SJCRH30 (cell line): Measurements from ENCODE around the gene DCTN2. TPM values are rescaled to one million over a fixed set of nuclear protein-coding genes. Genes with fewer than 3 reads are reported as not detected.
A peak's percentile ranks its signal among the peaks of the same experiment; 100 is the strongest.

Experiments
- DNase-seq, 2 experiments: peaks; one replicate each; pipeline ENCODE4 v3.0.0-alpha.2; 2015 to 2020
- H3K27ac ChIP-seq: fragments of 250-450 bp; sonication (Bioruptor Pico); 2 replicates; pipeline ENCODE4 v1.5.1; 2020; ENCODE audit warnings: mild to moderate bottlenecking, moderate library complexity
- H3K27me3 ChIP-seq: fragments of 250-450 bp; sonication (Bioruptor Pico); 2 replicates; pipeline ENCODE4 v1.5.1; 2020; ENCODE audit warnings: mild to moderate bottlenecking, moderate library complexity
- H3K36me3 ChIP-seq: fragments of 250-450 bp; sonication (Bioruptor Pico); 2 replicates; pipeline ENCODE4 v1.5.1; 2020; ENCODE audit warnings: mild to moderate bottlenecking, moderate library complexity
- H3K4me1 ChIP-seq: fragments of 250-450 bp; sonication (Bioruptor Pico); 2 replicates; pipeline ENCODE4 v1.5.1; 2020; ENCODE audit warnings: mild to moderate bottlenecking, moderate library complexity
- H3K4me3 ChIP-seq: fragments of 250-450 bp; sonication (Bioruptor Pico); 2 replicates; pipeline ENCODE4 v1.5.1; 2020; ENCODE audit warnings: mild to moderate bottlenecking, moderate library complexity
- H3K9me3 ChIP-seq: fragments of 250-450 bp; sonication (Bioruptor Pico); replicated peaks from 2 replicates; pipeline ENCODE4 v1.5.1; 2020; ENCODE audit warnings: mild to moderate bottlenecking, moderate library complexity
- total RNA-seq: library from RNA; depleted of rRNA; stranded (reverse); fragments of >200 nt; shearing (Covaris generic); gene quantifications from 2 replicates; pipeline ENCODE4 v1.2.3, GENCODE V29; 2014

Gene DCTN2
- total RNA-seq, 1 experiment from 2014 or later, result 83.3 TPM

GRCh38 chr12:57531836-57532235 lies 15.2 kb downstream of the DCTN2 start:
- H3K27ac ChIP-seq, result no peak overlapping the region

GRCh38 chr12:57530396-57531142 lies 16.4 kb downstream of the DCTN2 start:
- Histone ChIP-seq H3K9me3 (no peaks in the 10 kb centered on the region), H3K4me1 (no peaks in the 10 kb centered on the region), H3K36me3 (peaks cover 53% of the 10 kb centered on the region), H3K27me3 (0 out of 2 replicates have a peak, but pooled peaks cover 3% of the 10 kb centered on the region), H3K27ac (no peak overlapping the region), H3K4me3 (no peak overlapping the region)
- DNase-seq, result no peak

More at GRCh38 chr12:57531836-57532235, 15.2 kb downstream of the DCTN2 start:
- Histone ChIP-seq H3K27me3 (peaks cover 15% of the 10 kb centered on the region; the same call in 1 of the 2 replicates), H3K9me3 (no peaks in the 10 kb centered on the region), H3K4me1 (no peaks in the 10 kb centered on the region), H3K36me3 (peaks cover 43% of the 10 kb centered on the region), H3K4me3 (no peak overlapping the region)
- no peak for DNase-seq

- DNase-seq, result no peak
- no peaks in the 10 kb centered on the region for H3K27me3 ChIP-seq
- H3K36me3 ChIP-seq, result peaks cover 59% of the 10 kb centered on the region
These were observed 17.2 kb downstream of the DCTN2 start for GRCh38 chr12:57529831-57530230.

GRCh38 chr12:57528831-57529555 lies 18.0 kb downstream of the DCTN2 start:
- Histone ChIP-seq H3K9me3 (no peaks in the 10 kb centered on the region), H3K4me1 (peaks cover 11% of the 10 kb centered on the region), H3K27me3 (no peaks in the 10 kb centered on the region), H3K4me3 (no peak overlapping the region), H3K36me3 (peaks cover 59% of the 10 kb centered on the region), H3K27ac (no peak overlapping the region)
- DNase-seq, result no peak

More at GRCh38 chr12:57529831-57530230, 17.2 kb downstream of the DCTN2 start:
- Histone ChIP-seq H3K4me3 (no peak overlapping the region), H3K9me3 (no peaks in the 10 kb centered on the region), H3K27ac (no peak overlapping the region), H3K4me1 (peaks cover 3% of the 10 kb centered on the region)

- DNase-seq, result no peak
- Histone ChIP-seq H3K27me3 (no peaks in the 10 kb centered on the region), H3K9me3 (no peaks in the 10 kb centered on the region), H3K4me1 (peaks cover 18% of the 10 kb centered on the region), H3K36me3 (peaks cover 59% of the 10 kb centered on the region), H3K4me3 (no peak overlapping the region), H3K27ac (no peak overlapping the region)
These were observed 18.8 kb downstream of the DCTN2 start for GRCh38 chr12:57528176-57528575.

GRCh38 chr12:57527184-57527583 lies 19.8 kb downstream of the DCTN2 start:
- no peaks in the 10 kb centered on the region for H3K27me3 ChIP-seq
- peaks cover 18% of the 10 kb centered on the region for H3K4me1 ChIP-seq
- no peaks in the 10 kb centered on the region for H3K9me3 ChIP-seq
- H3K27ac ChIP-seq, result no peak overlapping the region
- no peak for DNase-seq
- peaks cover 59% of the 10 kb centered on the region for H3K36me3 ChIP-seq
- H3K4me3 ChIP-seq, result no peak overlapping the region

GRCh38 chr12:57526477-57527126 lies 20.4 kb downstream of the DCTN2 start:
- no peaks in the 10 kb centered on the region for H3K9me3 ChIP-seq
- H3K27ac ChIP-seq, result no peak overlapping the region
- no peak for DNase-seq
- peaks cover 58% of the 10 kb centered on the region for H3K36me3 ChIP-seq
- H3K4me3 ChIP-seq, result no peak overlapping the region
- H3K4me1 ChIP-seq, result peaks cover 24% of the 10 kb centered on the region
- H3K27me3 ChIP-seq, result no peaks in the 10 kb centered on the region

GRCh38 chr12:57525615-57526383 lies 21.2 kb downstream of the DCTN2 start:
- Histone ChIP-seq H3K36me3 (peaks cover 52% of the 10 kb centered on the region), H3K27me3 (no peaks in the 10 kb centered on the region), H3K4me3 (no peak overlapping the region), H3K9me3 (no peaks in the 10 kb centered on the region), H3K4me1 (peaks cover 32% of the 10 kb centered on the region), H3K27ac (no peak overlapping the region)
- DNase-seq, result no peak

GRCh38 chr12:57524814-57525614 lies 22.0 kb downstream of the DCTN2 start:
- Histone ChIP-seq H3K9me3 (no peaks in the 10 kb centered on the region), H3K36me3 (peaks cover 45% of the 10 kb centered on the region), H3K4me1 (peaks cover 32% of the 10 kb centered on the region), H3K27me3 (no peaks in the 10 kb centered on the region), H3K4me3 (no peak overlapping the region), H3K27ac (no peak overlapping the region)
- peak; percentile 94 to 96 for DNase-seq

- Histone ChIP-seq H3K27me3 (no peaks in the 10 kb centered on the region), H3K36me3 (peaks cover 42% of the 10 kb centered on the region)
These were observed 23.0 kb downstream of the DCTN2 start for GRCh38 chr12:57523706-57524614.

GRCh38 chr12:57522887-57523705 lies 23.9 kb downstream of the DCTN2 start:
- Histone ChIP-seq H3K4me3 (peak overlapping the region; percentile 65), H3K9me3 (no peaks in the 10 kb centered on the region), H3K4me1 (peaks cover 43% of the 10 kb centered on the region), H3K36me3 (peaks cover 42% of the 10 kb centered on the region), H3K27ac (peak overlapping the region; percentile 75; the same call in 1 of the 2 replicates), H3K27me3 (no peaks in the 10 kb centered on the region)
- peak; percentile 87 to 88 for DNase-seq

More at GRCh38 chr12:57523706-57524614, 23.0 kb downstream of the DCTN2 start:
- H3K4me1 ChIP-seq, result peaks cover 36% of the 10 kb centered on the region
- H3K9me3 ChIP-seq, result no peaks in the 10 kb centered on the region
- DNase-seq, result peak in 1 of 2 experiments; percentile 54
- peak overlapping the region; percentile 65 for H3K4me3 ChIP-seq
- no peak overlapping the region; the same call in 1 of the 2 replicates for H3K27ac ChIP-seq
